GM12872 (cell line): ENCODE results near the gene B3GNT5.

Source experiments
- CTCF ChIP-seq: IDR thresholded peaks from 3 replicates; pipeline ENCODE4 v1.5.1; 2011; ENCODE audit warnings: low read depth, mild to moderate bottlenecking, low read length, moderate library complexity; ENCODE audit not compliant: insufficient read depth

Gene B3GNT5

GRCh38 chr3:183239046-183239445, 14.0 kb upstream of the B3GNT5 start:
- no peak for TF ChIP-seq CTCF

- TF ChIP-seq CTCF = no peak
Observed at GRCh38 chr3:183242431-183242830, 10.6 kb upstream of the B3GNT5 start.

GRCh38 chr3:183244219-183244618, 8.8 kb upstream of the B3GNT5 start:
- TF ChIP-seq CTCF = no peak

GRCh38 chr3:183244981-183245476, 8.0 kb upstream of the B3GNT5 start:
- no peak for TF ChIP-seq CTCF

- no peak for TF ChIP-seq CTCF
Observed at GRCh38 chr3:183247011-183247589, 6.0 kb upstream of the B3GNT5 start.

GRCh38 chr3:183249006-183249718, 3.9 kb upstream of the B3GNT5 start:
- TF ChIP-seq CTCF = no peak

- TF ChIP-seq CTCF = no peak
Observed at GRCh38 chr3:183252118-183252782, 803 bp upstream of the B3GNT5 start.
